Measurements from ENCODE around the gene IPO5.
"Not testable (repeated sequence)": the region's sequence is repeated elsewhere in the genome, so short reads cannot be mapped to it uniquely, and the experiment has no call there.

Gene IPO5

GRCh38 chr13:97946951-97947588 lies 6.4 kb upstream of the IPO5 start:
- Histone ChIP-seq H3K4me3 (no peak overlapping the region), H3K27ac (no peak overlapping the region)

- no peak overlapping the region for H3K4me3 ChIP-seq
- H3K27ac ChIP-seq: no peak overlapping the region
Measured at GRCh38 chr13:97948041-97948440, 5.4 kb upstream of the IPO5 start.

- not testable (repeated sequence) for H3K27ac ChIP-seq, H3K4me3 ChIP-seq
Measured at GRCh38 chr13:97949316-97949715, 4.2 kb upstream of the IPO5 start.

GRCh38 chr13:97951376-97951775 lies 2.1 kb upstream of the IPO5 start:
- Histone ChIP-seq H3K27ac (no peak overlapping the region), H3K4me3 (no peak overlapping the region)

GRCh38 chr13:97952831-97953230 lies 644 bp upstream of the IPO5 start:
- H3K27ac ChIP-seq: peak overlapping the region in 1 of 21 experiments; percentile 16

GRCh38 chr13:97961340-97961739 lies 7.9 kb downstream of the IPO5 start:
- H3K4me3 ChIP-seq: no peak overlapping the region
- no peak overlapping the region for H3K27ac ChIP-seq

More at GRCh38 chr13:97952831-97953230, 644 bp upstream of the IPO5 start:
- not testable (repeated sequence) for H3K4me3 ChIP-seq

GRCh38 chr13:97962887-97963286 lies 9.4 kb downstream of the IPO5 start:
- Histone ChIP-seq H3K27ac (no peak overlapping the region), H3K4me3 (no peak overlapping the region)

- H3K27ac ChIP-seq: no peak overlapping the region
- H3K4me3 ChIP-seq: no peak overlapping the region
Measured at GRCh38 chr13:97967226-97967625, 13.8 kb downstream of the IPO5 start.

GRCh38 chr13:97967948-97968347 lies 14.5 kb downstream of the IPO5 start:
- Histone ChIP-seq H3K27ac (no peak overlapping the region), H3K4me3 (no peak overlapping the region)

GRCh38 chr13:97971519-97971918 lies 18.0 kb downstream of the IPO5 start:
- Histone ChIP-seq H3K27ac (no peak overlapping the region), H3K4me3 (no peak overlapping the region)

- Histone ChIP-seq H3K4me3 (no peak overlapping the region), H3K27ac (peak overlapping the region in 1 of 21 experiments; percentile 94)
Measured at GRCh38 chr13:97974773-97975172, 21.3 kb downstream of the IPO5 start.

GRCh38 chr13:97975280-97975847 lies 21.9 kb downstream of the IPO5 start:
- Histone ChIP-seq H3K4me3 (peak overlapping the region; percentile 60 to 93 (median 78)), H3K27ac (peak overlapping the region in 20 of 21 experiments; percentile 75 to 98 (median 90))

- H3K4me3 ChIP-seq: peak overlapping the region; percentile 60 to 93 (median 78)
- peak overlapping the region; percentile 75 to 98 (median 90) for H3K27ac ChIP-seq
Measured at GRCh38 chr13:97975848-97976609, 22.6 kb downstream of the IPO5 start.

- H3K27ac ChIP-seq: peak overlapping the region; percentile 52 to 97 (median 87)
- peak overlapping the region; percentile 60 to 93 (median 78) for H3K4me3 ChIP-seq
Measured at GRCh38 chr13:97976610-97977521, 23.4 kb downstream of the IPO5 start.

- peak overlapping the region in 3 of 7 experiments; percentile 71 to 93 (median 79) for H3K4me3 ChIP-seq
- H3K27ac ChIP-seq: peak overlapping the region in 2 of 21 experiments; percentile 75 to 96
Measured at GRCh38 chr13:97977982-97978381, 24.5 kb downstream of the IPO5 start.

GRCh38 chr13:97978651-97979050 lies 25.2 kb downstream of the IPO5 start:
- Histone ChIP-seq H3K27ac (peak overlapping the region in 1 of 21 experiments; percentile 18), H3K4me3 (no peak overlapping the region)

- Histone ChIP-seq H3K27ac (peak overlapping the region in 1 of 21 experiments; percentile 18), H3K4me3 (no peak overlapping the region)
Measured at GRCh38 chr13:97979051-97979450, 25.6 kb downstream of the IPO5 start.

- no peak overlapping the region for H3K27ac ChIP-seq
- no peak overlapping the region for H3K4me3 ChIP-seq
Measured at GRCh38 chr13:97979556-97979955, 26.1 kb downstream of the IPO5 start.

- Histone ChIP-seq H3K27ac (peak overlapping the region in 1 of 21 experiments; percentile 9), H3K4me3 (no peak overlapping the region)
Measured at GRCh38 chr13:97982286-97982685, 28.8 kb downstream of the IPO5 start.

- H3K27ac ChIP-seq: no peak overlapping the region
Measured at GRCh38 chr13:97986835-97987234, 33.4 kb downstream of the IPO5 start.

More at GRCh38 chr13:97986835-97987234, 33.4 kb downstream of the IPO5 start:
- no peak overlapping the region for H3K4me3 ChIP-seq
